HEK293T (cell line): ENCODE data around the gene AFF4.

Source experiments
- CTCF ChIA-PET: fragments of 350-600 bp; formaldehyde crosslinking; extraction: SDS; loops from one replicate; lab custom pipeline; 2021; ENCODE audit warnings: antibody characterized with exemption, inconsistent platforms; lab: Yijun Ruan, JAX
- POLR2A ChIA-PET: fragments of 350-600 bp; formaldehyde crosslinking; extraction: SDS; loops from one replicate; lab custom pipeline; 2020; ENCODE audit warnings: antibody characterized with exemption, inconsistent platforms; lab: Yijun Ruan, JAX
- DNase-seq: peaks from one replicate; pipeline ENCODE4 v3.0.0; 2012; ENCODE audit warnings: mixed read lengths; ENCODE audit errors: extremely low spot score
- ARNT ChIP-seq: fragments of 450-650 bp; IDR thresholded peaks from 2 replicates; pipeline ENCODE4 v1.6.1; 2017; ENCODE audit warnings: mild to moderate bottlenecking
- BHLHE40 ChIP-seq: fragments of 450-650 bp; IDR thresholded peaks from 2 replicates; pipeline ENCODE4 v1.6.1; 2016; ENCODE audit warnings: mild to moderate bottlenecking, moderate library complexity, borderline replicate concordance
- CTBP1 ChIP-seq: fragments of 450-650 bp; IDR thresholded peaks from 2 replicates; pipeline ENCODE4 v1.6.1; 2016; ENCODE audit warnings: borderline replicate concordance
- ELF4 ChIP-seq: fragments of 450-650 bp; IDR thresholded peaks from 2 replicates; pipeline ENCODE4 v1.6.1; 2017; ENCODE audit warnings: antibody characterized with exemption
- FOXA1 ChIP-seq: fragments of 450-650 bp; IDR thresholded peaks from 2 replicates; pipeline ENCODE4 v1.6.1; 2016; ENCODE audit warnings: mild to moderate bottlenecking
- FOXK2 ChIP-seq: fragments of 450-650 bp; IDR thresholded peaks from 2 replicates; pipeline ENCODE4 v1.6.1; 2016; ENCODE audit warnings: mild to moderate bottlenecking
- FOXM1 ChIP-seq: fragments of 450-650 bp; IDR thresholded peaks from 2 replicates; pipeline ENCODE4 v1.6.1; 2017; ENCODE audit warnings: mild to moderate bottlenecking, borderline replicate concordance
- HDGF ChIP-seq: fragments of 450-650 bp; IDR thresholded peaks from 2 replicates; pipeline ENCODE4 v1.6.1; 2017; ENCODE audit warnings: antibody characterized with exemption, borderline replicate concordance
- L3MBTL2 ChIP-seq: fragments of 450-650 bp; conservative IDR thresholded peaks from 2 replicates; pipeline ENCODE4 v1.6.1; 2016; ENCODE audit warnings: mild to moderate bottlenecking
- LEF1 ChIP-seq: fragments of 450-650 bp; IDR thresholded peaks from 2 replicates; pipeline ENCODE4 v1.6.1; 2017; ENCODE audit warnings: mild to moderate bottlenecking, borderline replicate concordance
- NFRKB ChIP-seq: fragments of 450-650 bp; IDR thresholded peaks from 2 replicates; pipeline ENCODE4 v1.6.1; 2016; ENCODE audit warnings: mild to moderate bottlenecking, moderate library complexity
- SP1 ChIP-seq: fragments of 450-650 bp; IDR thresholded peaks from 2 replicates; pipeline ENCODE4 v1.6.1; 2017
- SUZ12 ChIP-seq: fragments of 450-650 bp; IDR thresholded peaks from 2 replicates; pipeline ENCODE4 v1.6.1; 2016; ENCODE audit warnings: mild to moderate bottlenecking
- TARDBP ChIP-seq: fragments of 450-650 bp; IDR thresholded peaks from 2 replicates; pipeline ENCODE4 v1.6.1; 2016
- ZNF384 ChIP-seq: fragments of 450-650 bp; IDR thresholded peaks from 2 replicates; pipeline ENCODE4 v1.6.1; 2016
- TF ChIP-seq, protein P1 (sequence below): fragments of 450-650 bp; IDR thresholded peaks from 2 replicates; pipeline ENCODE4 v1.6.1; 2016

Gene AFF4

DNA sequence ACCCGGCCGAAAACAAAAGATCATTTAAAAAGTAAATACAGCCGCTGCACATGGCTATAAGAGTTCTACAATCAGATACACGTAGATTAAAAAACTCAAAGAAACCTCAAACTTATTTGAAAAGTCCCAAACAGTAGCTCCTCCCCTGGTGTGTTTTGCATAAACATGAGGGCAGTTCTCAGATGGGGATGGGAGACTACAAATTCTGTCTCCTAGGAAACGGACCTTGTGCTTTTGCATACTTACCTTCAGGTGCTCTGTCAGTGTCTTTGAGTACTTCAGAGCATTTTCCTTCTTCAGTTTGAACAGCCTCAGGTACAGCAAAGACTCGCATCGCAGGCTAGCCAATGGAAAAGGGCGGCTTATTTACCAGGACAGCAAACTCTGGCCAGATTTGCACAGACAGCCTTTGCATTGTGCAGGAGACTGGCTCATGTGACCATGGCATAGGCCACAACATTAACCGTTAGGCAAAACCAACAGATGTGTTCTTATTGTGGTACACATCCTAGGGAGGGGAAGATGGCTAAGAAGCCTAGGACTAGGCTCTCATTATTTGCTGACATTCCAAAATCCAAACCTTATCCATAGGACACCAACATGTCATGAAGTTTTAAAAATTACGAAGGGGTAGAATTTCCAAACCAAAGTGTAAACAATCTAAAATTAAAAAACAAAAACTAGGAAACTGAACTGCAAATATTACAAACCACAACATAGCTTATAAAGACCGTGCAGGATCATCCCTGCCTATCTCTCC lies 77.2 kb downstream of the AFF4 start:
- CTCF ChIA-PET = no interaction called here
- DNase-seq = no peak
- TF ChIP-seq NFRKB (no peak), FOXA1 (no peak), L3MBTL2 (no peak), ZNF384 (no peak), LEF1 (no peak), ELF4 (no peak), FOXK2 (no peak), TARDBP (no peak), ARNT (no peak), CTBP1 (no peak), SP1 (no peak), FOXM1 (no peak), SUZ12 (no peak), BHLHE40 (no peak), HDGF (no peak)
- TF ChIP-seq, protein P1, sequence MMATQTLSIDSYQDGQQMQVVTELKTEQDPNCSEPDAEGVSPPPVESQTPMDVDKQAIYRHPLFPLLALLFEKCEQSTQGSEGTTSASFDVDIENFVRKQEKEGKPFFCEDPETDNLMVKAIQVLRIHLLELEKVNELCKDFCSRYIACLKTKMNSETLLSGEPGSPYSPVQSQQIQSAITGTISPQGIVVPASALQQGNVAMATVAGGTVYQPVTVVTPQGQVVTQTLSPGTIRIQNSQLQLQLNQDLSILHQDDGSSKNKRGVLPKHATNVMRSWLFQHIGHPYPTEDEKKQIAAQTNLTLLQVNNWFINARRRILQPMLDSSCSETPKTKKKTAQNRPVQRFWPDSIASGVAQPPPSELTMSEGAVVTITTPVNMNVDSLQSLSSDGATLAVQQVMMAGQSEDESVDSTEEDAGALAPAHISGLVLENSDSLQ = no peak
- POLR2A ChIA-PET = no interaction called here

DNA sequence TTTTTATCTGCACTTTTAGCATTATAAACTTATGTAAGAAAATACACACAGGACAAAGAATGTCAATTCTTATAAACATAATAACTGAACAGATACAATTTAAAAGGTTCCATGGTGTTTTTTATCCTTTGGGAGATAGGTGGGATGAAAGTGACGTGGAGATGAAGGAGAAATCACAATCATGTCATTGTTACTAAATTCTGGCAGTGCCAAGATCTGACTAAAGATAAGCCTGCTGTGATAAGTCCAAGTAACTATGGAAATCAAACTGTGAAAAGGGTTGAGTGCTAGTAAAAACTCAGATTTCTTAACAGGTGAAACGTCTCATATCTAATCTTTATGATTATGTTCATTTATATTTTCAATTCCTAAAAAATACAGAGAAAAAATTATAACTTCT lies 78.9 kb downstream of the AFF4 start:
- TF ChIP-seq SUZ12 = no peak
- no peak for TF ChIP-seq NFRKB
- no peak for TF ChIP-seq ELF4
- TF ChIP-seq, protein P1 = no peak
- no peak for TF ChIP-seq ZNF384
- no peak for TF ChIP-seq FOXM1
- TF ChIP-seq HDGF = no peak
- no peak for TF ChIP-seq FOXK2
- TF ChIP-seq L3MBTL2 = no peak
- no peak for TF ChIP-seq CTBP1
- no peak for TF ChIP-seq LEF1
- TF ChIP-seq TARDBP = no peak
- TF ChIP-seq FOXA1 = no peak
- no peak for TF ChIP-seq BHLHE40
- TF ChIP-seq ARNT = no peak
- TF ChIP-seq SP1 = no peak
- no peak for DNase-seq
- ChIA-PET CTCF (no interaction called here), POLR2A (interaction anchor here (0.5 to 1.7 kb wide), 3 partner anchors 13 to 29 kb away, joined by 3 to 4 read pairs (median 4); partner anchors contain the start of genes GDF9 and UQCRQ)

DNA sequence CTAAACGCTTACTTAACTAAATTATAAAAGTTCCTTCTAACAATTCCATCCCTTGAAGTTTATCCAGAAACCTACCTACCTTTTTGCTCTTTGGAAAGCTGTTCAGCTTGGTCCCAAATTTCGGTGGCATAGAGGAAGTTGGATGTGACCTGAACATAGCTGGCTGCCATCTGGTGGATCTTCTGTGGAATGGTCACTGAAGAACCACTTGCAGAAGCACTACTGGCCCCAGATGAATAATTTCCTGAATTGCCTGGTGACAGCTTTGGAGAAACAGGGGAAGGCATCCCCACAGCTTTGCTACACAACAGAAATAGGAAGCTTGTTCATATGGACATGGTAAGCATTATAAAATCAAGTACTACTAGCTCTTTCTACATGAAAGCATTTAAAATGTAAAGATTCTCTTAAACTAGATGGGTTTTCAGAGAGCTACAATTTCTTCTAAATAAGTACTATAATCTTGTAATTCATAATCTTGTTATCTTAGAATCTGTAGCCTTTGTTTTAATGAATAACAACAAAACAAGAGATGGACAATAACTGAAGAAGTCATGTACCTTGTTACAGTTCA lies 80.1 kb downstream of the AFF4 start:
- TF ChIP-seq TARDBP = no peak
- TF ChIP-seq BHLHE40 = no peak
- TF ChIP-seq, protein P1 = peak; percentile 30; the same call in 1 of the 2 replicates
- no peak for TF ChIP-seq FOXK2
- TF ChIP-seq NFRKB = no peak
- ChIA-PET POLR2A (interaction anchor here (0.9 to 1.7 kb wide), 3 partner anchors 12 to 53 kb away, joined by 3 to 4 read pairs (median 4); partner anchors contain the start of genes GDF9 and UQCRQ), CTCF (interaction anchor here (0.6 to 1.7 kb wide), 12 partner anchors 8 to 165 kb away, joined by 3 to 7 read pairs (median 4); partner anchors contain the start of genes LEAP2 and SHROOM1)
- DNase-seq = peak; percentile 70

DNA sequence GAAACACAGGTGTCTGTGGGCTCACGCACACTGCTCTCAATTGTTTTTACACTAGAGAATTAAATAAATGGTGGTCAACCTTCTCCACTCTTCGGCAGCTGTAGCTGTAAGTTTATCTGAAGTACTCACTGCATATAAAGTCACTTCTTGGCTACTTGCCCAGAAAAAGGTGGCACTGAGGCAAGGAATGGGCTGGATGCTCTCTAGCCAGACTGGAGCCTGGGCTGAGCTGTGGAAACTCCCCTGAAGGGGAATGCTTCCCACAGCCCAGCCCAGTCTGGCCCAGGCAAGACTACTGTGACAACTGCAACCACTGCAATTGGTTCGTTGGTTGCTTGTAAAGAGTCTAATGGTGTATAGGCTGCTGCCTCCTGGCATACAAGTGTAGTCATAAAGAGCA lies 85.5 kb downstream of the AFF4 start:
- ChIA-PET POLR2A (interaction anchor here (4.0 kb wide), 1 partner anchor 11 kb away, joined by 20 read pairs; the partner anchor contains the start of genes GDF9 and UQCRQ), CTCF (interaction anchor here (0.7 kb wide), 1 partner anchor 9 kb away, joined by 4 read pairs; no protein-coding TSS in a partner anchor)
- no peak for TF ChIP-seq NFRKB
- TF ChIP-seq ZNF384 = no peak
- TF ChIP-seq L3MBTL2 = no peak
- no peak for TF ChIP-seq SUZ12
- TF ChIP-seq ARNT = no peak
- no peak for TF ChIP-seq SP1
- TF ChIP-seq, protein P1 = no peak
- TF ChIP-seq FOXM1 = no peak
- TF ChIP-seq FOXA1 = no peak
- no peak for TF ChIP-seq LEF1
- no peak for TF ChIP-seq HDGF
- no peak for TF ChIP-seq ELF4
- TF ChIP-seq BHLHE40 = no peak
- no peak for TF ChIP-seq CTBP1
- no peak for TF ChIP-seq FOXK2
- TF ChIP-seq TARDBP = no peak

DNA sequence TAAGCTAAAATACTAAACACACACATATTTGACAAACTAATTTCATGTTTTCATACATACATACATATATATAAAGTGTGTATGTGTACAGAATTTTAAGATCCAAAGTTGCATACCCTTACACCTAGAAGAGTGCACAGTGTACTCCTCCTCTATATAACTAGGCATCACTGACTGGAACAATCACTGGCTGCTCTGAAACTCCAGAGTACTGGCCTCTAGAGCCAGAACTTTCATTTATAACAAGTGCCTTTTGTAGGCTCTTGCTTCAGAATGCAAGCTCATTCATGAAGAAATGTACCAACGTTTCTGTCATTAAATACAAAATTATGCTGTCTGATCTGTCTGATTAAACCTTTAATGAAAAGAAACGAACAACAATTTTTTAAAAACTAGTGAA lies 86.0 kb downstream of the AFF4 start:
- ChIA-PET CTCF (interaction anchor here (0.7 kb wide), 1 partner anchor 9 kb away, joined by 4 read pairs; no protein-coding TSS in a partner anchor), POLR2A (interaction anchor here (4.0 kb wide), 1 partner anchor 10 kb away, joined by 20 read pairs; the partner anchor contains the start of genes GDF9 and UQCRQ)
- no peak for DNase-seq
- no peak for TF ChIP-seq TARDBP
- no peak for TF ChIP-seq FOXA1
- no peak for TF ChIP-seq FOXM1
- TF ChIP-seq CTBP1 = no peak
- TF ChIP-seq ELF4 = no peak
- no peak for TF ChIP-seq L3MBTL2
- TF ChIP-seq NFRKB = no peak
- TF ChIP-seq SUZ12 = no peak
- no peak for TF ChIP-seq LEF1
- no peak for TF ChIP-seq SP1

More for the DNA sequence above, 85.5 kb downstream of the AFF4 start:
- DNase-seq = peak; percentile 23
